Esophagus muscularis mucosa (tissue), 4 donors: ENCODE results near the gene DENND2D.

ENCODE experiments used
- CTCF ChIP-seq, 3 experiments: fragments of 200-600 bp in 2 of 3; fragments of 450-650 bp in 1 of 3; sonication (generic) in 2 of 3; IDR thresholded peaks; one replicate each; pipeline ENCODE4 v1.5.1; 2017 to 2019; ENCODE audit warnings: antibody characterized with exemption in 3 of 3, mild to moderate bottlenecking in 2 of 3, moderate library complexity in 1 of 3
- EP300 ChIP-seq: sonication (generic); formaldehyde crosslinking; IDR thresholded peaks from one replicate; pipeline ENCODE4 v1.6.1; 2017; ENCODE audit warnings: antibody characterized with exemption
- POLR2A ChIP-seq: fragments of 450-650 bp; IDR thresholded peaks from one replicate; pipeline ENCODE4 v1.6.1; 2017; ENCODE audit warnings: antibody characterized with exemption, moderate library complexity, mild to moderate bottlenecking, low read depth
- POLR2AphosphoS5 ChIP-seq, 2 donors: sonication (generic); formaldehyde crosslinking; IDR thresholded peaks; one replicate each; pipeline ENCODE4 v1.6.1; 2017; ENCODE audit warnings: antibody characterized with exemption in 2 of 2

GRCh38 chr1:111157431-111157830 lies 43.0 kb downstream of the DENND2D start:
- no peak for TF ChIP-seq CTCF (IDR thresholded peaks at IDR 0.05)
- no peak for TF ChIP-seq POLR2A
- TF ChIP-seq POLR2AphosphoS5 (IDR thresholded peaks at IDR 0.05) = no peak
- no peak for TF ChIP-seq EP300
